PC-3 (cell line): ENCODE data around the gene HSD17B12. TPM values are rescaled to one million over a fixed set of nuclear protein-coding genes. Genes with fewer than 3 reads are reported as not detected.

Experiments used
- ATAC-seq: fragments of 200-7000 bp; cut with Tn5 transposase; 2 replicates; pipeline ENCODE4 v1.9.1; 2020; ENCODE audit warnings: mild to moderate bottlenecking, moderate library complexity
- BruUV-seq: library from RNA; stranded (reverse); fragments of 400-500 nt; replicated peaks from 2 replicates; lab custom pipeline; 2021; lab: Mats Ljungman, UMichigan
- CTCF ChIA-PET: fragments of 300-600 bp; sonication (Branson Sonifier 250); formaldehyde crosslinking; loops from one replicate; lab custom pipeline; 2022; ENCODE audit warnings: antibody characterized with exemption; lab: Charles Lee
- POLR2A ChIA-PET: fragments of 300-600 bp; sonication (Branson Sonifier 250); formaldehyde crosslinking; loops from one replicate; lab custom pipeline; 2022; ENCODE audit warnings: antibody characterized with exemption; ENCODE audit not compliant: unreplicated experiment; lab: Charles Lee
- DNase-seq: peaks from one replicate; pipeline ENCODE4 v3.0.0-alpha.2; 2015
- H2AFZ ChIP-seq: fragments of 300-600 bp; sonication (generic); 2 replicates; pipeline ENCODE4 v1.6.0; 2016; ENCODE audit warnings: antibody characterized with exemption, low read length
- H3F3A ChIP-seq: fragments of 300-600 bp; sonication (generic); one replicate; pipeline ENCODE4 v1.6.0; 2017; ENCODE audit warnings: antibody characterized with exemption, low read length, control low read depth, mild to moderate bottlenecking; ENCODE audit not compliant: unreplicated experiment
- H3K27ac ChIP-seq: fragments of 300-600 bp; sonication (generic); 2 replicates; pipeline ENCODE4 v1.5.1; 2016; ENCODE audit warnings: mild to moderate bottlenecking, low read length
- H3K27me3 ChIP-seq: fragments of 300-600 bp; sonication (generic); 2 replicates; pipeline ENCODE4 v1.6.1; 2016; ENCODE audit warnings: low read length, mixed read lengths
- H3K36me3 ChIP-seq: fragments of 300-600 bp; sonication (generic); 2 replicates; pipeline ENCODE4 v1.6.1; 2016; ENCODE audit warnings: low read depth, mixed run types, low read length, mixed read lengths
- H3K4me1 ChIP-seq: fragments of 300-600 bp; sonication (generic); 2 replicates; pipeline ENCODE4 v1.5.1; 2016; ENCODE audit warnings: low read length; ENCODE audit not compliant: insufficient read depth
- H3K4me2 ChIP-seq: fragments of 300-600 bp; sonication (generic); 2 replicates; pipeline ENCODE4 v1.6.0; 2016; ENCODE audit warnings: low read length
- H3K4me3 ChIP-seq: fragments of 300-600 bp; sonication (generic); 2 replicates; pipeline ENCODE4 v1.5.1; 2016; ENCODE audit warnings: mild to moderate bottlenecking, low read length, mixed read lengths
- H3K79me2 ChIP-seq: fragments of 300-600 bp; sonication (generic); 2 replicates; pipeline ENCODE4 v1.6.1; 2017; ENCODE audit warnings: low read length, mixed read lengths
- H3K9ac ChIP-seq: fragments of 300-600 bp; sonication (generic); 2 replicates; pipeline ENCODE4 v1.6.0; 2016; ENCODE audit warnings: mild to moderate bottlenecking, low read length
- H3K9me2 ChIP-seq: fragments of 300-600 bp; sonication (generic); replicated peaks from 2 replicates; pipeline ENCODE4 v1.6.1; 2016; ENCODE audit warnings: mixed run types, low read length, mixed read lengths
- H3K9me3 ChIP-seq: fragments of 300-600 bp; sonication (generic); 2 replicates; pipeline ENCODE4 v1.6.1; 2016; ENCODE audit warnings: low read length, mixed read lengths
- H4K20me1 ChIP-seq: fragments of 300-600 bp; sonication (generic); 2 replicates; pipeline ENCODE4 v1.6.1; 2016; ENCODE audit warnings: low read length, mixed read lengths
- CTCF ChIP-seq: fragments of 300-600 bp; sonication (generic); conservative IDR thresholded peaks from 2 replicates; pipeline ENCODE4 v1.5.1; 2017; ENCODE audit warnings: antibody characterized with exemption, low read depth, mild to moderate bottlenecking, low read length
- EZH2 ChIP-seq: fragments of 300-600 bp; sonication (generic); IDR thresholded peaks from one replicate; pipeline ENCODE4 v1.6.1; 2017; ENCODE audit warnings: antibody characterized with exemption, mild to moderate bottlenecking, low read length; ENCODE audit not compliant: unreplicated experiment
- EZH2phosphoT487 ChIP-seq: fragments of 300-600 bp; sonication (generic); IDR thresholded peaks from 2 replicates; pipeline ENCODE4 v1.6.1; 2018; ENCODE audit warnings: mild to moderate bottlenecking, antibody characterized with exemption, low read length, borderline replicate concordance
- intact Hi-C: fragments of 100-400 bp; cut with micrococcal nuclease; formaldehyde crosslinking; loops from 2 replicates; pipeline ENCODE4 v1.9.0; 2023
- total RNA-seq: library from RNA; depleted of rRNA; stranded (reverse); fragments of >200 nt; gene quantifications from 2 replicates; pipeline ENCODE4 v1.2.3, GENCODE V29; 2014

HSD17B12 gene
- total RNA-seq, 1 experiment from 2014 or later: 77.6 TPM

DNA sequence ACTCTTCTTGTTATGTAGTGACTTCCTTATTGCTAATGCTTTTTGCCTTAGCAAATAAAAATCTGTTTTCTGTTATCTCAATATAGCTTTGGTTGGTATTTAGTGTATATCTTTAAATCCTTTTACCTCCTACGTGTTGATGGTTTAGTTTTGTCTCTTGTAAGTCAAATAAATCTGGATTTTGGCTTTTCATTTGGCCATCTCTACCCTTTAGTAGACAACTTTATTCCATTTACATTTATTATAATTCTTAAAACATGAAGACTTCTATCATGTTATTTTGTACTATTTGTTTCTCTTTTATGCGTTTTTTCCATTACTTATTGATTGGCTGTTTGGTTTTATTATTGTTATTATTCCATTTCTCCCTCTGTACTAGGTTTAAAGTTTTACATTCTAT lies 180.6 kb downstream of the HSD17B12 start:
- Histone ChIP-seq H3K9ac (no peak overlapping the region), H3K79me2 (no peaks in the 10 kb centered on the region), H4K20me1 (no peaks in the 10 kb centered on the region), H3K4me2 (no peak overlapping the region), H3K4me1 (no peaks in the 10 kb centered on the region), H3F3A (no peaks in the 10 kb centered on the region), H2AFZ (no peak overlapping the region), H3K27me3 (no peaks in the 10 kb centered on the region), H3K9me3 (no peaks in the 10 kb centered on the region), H3K27ac (no peak overlapping the region), H3K4me3 (no peak overlapping the region), H3K9me2 (no peaks in the 10 kb centered on the region), H3K36me3 (no peaks in the 10 kb centered on the region)
- no peak for ATAC-seq
- ChIA-PET POLR2A (no interaction called here), CTCF (no interaction called here)
- TF ChIP-seq CTCF: no peak
- no peak for TF ChIP-seq EZH2
- no peak for TF ChIP-seq EZH2phosphoT487
- no peak for DNase-seq
- intact Hi-C loops: no loop called here
- BruUV-seq: no TSS peak

GRCh38 chr11:43866520-43866919 lies 186.0 kb downstream of the HSD17B12 start:
- Histone ChIP-seq H3K79me2 (no peaks in the 10 kb centered on the region), H2AFZ (no peak overlapping the region), H4K20me1 (no peaks in the 10 kb centered on the region), H3K27me3 (no peaks in the 10 kb centered on the region), H3K9ac (no peak overlapping the region), H3K27ac (no peak overlapping the region), H3F3A (no peaks in the 10 kb centered on the region), H3K4me2 (no peak overlapping the region), H3K4me3 (no peak overlapping the region), H3K9me3 (no peaks in the 10 kb centered on the region), H3K4me1 (peaks cover 7% of the 10 kb centered on the region; the same call in 1 of the 2 replicates), H3K36me3 (no peaks in the 10 kb centered on the region), H3K9me2 (no peaks in the 10 kb centered on the region)
- ChIA-PET CTCF (interaction anchor here (0.7 kb wide), 1 partner anchor 36 kb away, joined by 3 read pairs; no protein-coding TSS in a partner anchor), POLR2A (no interaction called here)
- intact Hi-C loops: no loop called here
- no TSS peak for BruUV-seq
- TF ChIP-seq EZH2 (no peak), EZH2phosphoT487 (no peak), CTCF (no peak)
- ATAC-seq (no peak), DNase-seq (no peak)

- DNase-seq (no peak), ATAC-seq (no peak)
- Histone ChIP-seq H3K4me1 (peaks cover 7% of the 10 kb centered on the region; the same call in 1 of the 2 replicates), H3K79me2 (no peaks in the 10 kb centered on the region), H3F3A (no peaks in the 10 kb centered on the region), H3K9me2 (no peaks in the 10 kb centered on the region), H3K36me3 (no peaks in the 10 kb centered on the region), H3K27ac (no peak overlapping the region), H3K4me2 (no peak overlapping the region), H3K9me3 (no peaks in the 10 kb centered on the region), H3K27me3 (no peaks in the 10 kb centered on the region), H3K4me3 (no peak overlapping the region), H2AFZ (no peak overlapping the region), H3K9ac (no peak overlapping the region), H4K20me1 (no peaks in the 10 kb centered on the region)
- TF ChIP-seq EZH2: no peak
- no peak for TF ChIP-seq CTCF
- no peak for TF ChIP-seq EZH2phosphoT487
- ChIA-PET POLR2A (no interaction called here), CTCF (interaction anchor here (0.7 kb wide), 1 partner anchor 36 kb away, joined by 3 read pairs; no protein-coding TSS in a partner anchor)
- intact Hi-C loops: no loop called here
- no TSS peak for BruUV-seq
Observed at GRCh38 chr11:43866969-43867368, 186.4 kb downstream of the HSD17B12 start.
